Choroid plexus epithelial cell (primary cell): ENCODE data around the gene TNNI3K.

Experiments used
- DNase-seq: peaks from one replicate; pipeline ENCODE4 v3.0.0-alpha.2; 2010; ENCODE audit warnings: low read depth
- H3K4me3 ChIP-seq: 2 replicates; pipeline ENCODE4 v1.5.1; 2011; ENCODE audit warnings: low read depth, mild to moderate bottlenecking, control low read depth, low read length, moderate library complexity
- CTCF ChIP-seq: conservative IDR thresholded peaks from 2 replicates; pipeline ENCODE4 v1.5.1; 2011; ENCODE audit warnings: low read depth, mild to moderate bottlenecking, control low read depth, inconsistent platforms, low read length, moderate library complexity

TNNI3K gene

GRCh38 chr1:74480068-74480467 is 244.9 kb downstream of the TNNI3K start:
- TF ChIP-seq CTCF, result no peak
- no peak overlapping the region for H3K4me3 ChIP-seq
- no peak for DNase-seq

- TF ChIP-seq CTCF, result no peak
- H3K4me3 ChIP-seq, result no peak overlapping the region
- no peak for DNase-seq
Observed at GRCh38 chr1:74481607-74482006, 246.4 kb downstream of the TNNI3K start.

GRCh38 chr1:74485622-74486021 is 250.4 kb downstream of the TNNI3K start:
- DNase-seq, result no peak
- TF ChIP-seq CTCF, result no peak
- H3K4me3 ChIP-seq, result no peak overlapping the region

GRCh38 chr1:74486036-74486435 is 250.8 kb downstream of the TNNI3K start:
- no peak for TF ChIP-seq CTCF
- H3K4me3 ChIP-seq, result no peak overlapping the region
- DNase-seq, result no peak

- TF ChIP-seq CTCF, result no peak
- H3K4me3 ChIP-seq, result no peak overlapping the region
- DNase-seq, result no peak
Observed at GRCh38 chr1:74496669-74497068, 261.5 kb downstream of the TNNI3K start.

GRCh38 chr1:74498901-74499300 is 263.7 kb downstream of the TNNI3K start:
- DNase-seq, result no peak
- H3K4me3 ChIP-seq, result no peak overlapping the region
- no peak for TF ChIP-seq CTCF

GRCh38 chr1:74502432-74502831 is 267.2 kb downstream of the TNNI3K start:
- TF ChIP-seq CTCF, result no peak
- peak; percentile 18 for DNase-seq
- no peak overlapping the region for H3K4me3 ChIP-seq
